Endothelial cell (in vitro differentiated cells): Measurements from ENCODE around the gene MPP1. TPM values are rescaled to one million over a fixed set of nuclear protein-coding genes. Genes with fewer than 3 reads are reported as not detected.

ENCODE experiments used
- DNase-seq: peaks from one replicate; pipeline ENCODE4 v3.0.0; 2021; ENCODE audit warnings: low spot score
- H3K27ac Mint-ChIP-seq: one replicate; pipeline ENCODE4 v1.8.0; 2021; ENCODE audit warnings: mixed read lengths, inconsistent platforms; ENCODE audit not compliant: unreplicated experiment
- H3K27me3 Mint-ChIP-seq: one replicate; pipeline ENCODE4 v1.8.0; 2021; ENCODE audit warnings: mild to moderate bottlenecking, moderate library complexity, mixed read lengths, inconsistent platforms; ENCODE audit not compliant: unreplicated experiment
- H3K36me3 Mint-ChIP-seq: one replicate; pipeline ENCODE4 v1.8.0; 2021; ENCODE audit warnings: mild to moderate bottlenecking, low read depth, mixed read lengths, inconsistent platforms; ENCODE audit not compliant: unreplicated experiment
- H3K4me1 Mint-ChIP-seq: one replicate; pipeline ENCODE4 v1.8.0; 2021; ENCODE audit warnings: mild to moderate bottlenecking, mixed read lengths, inconsistent platforms; ENCODE audit not compliant: unreplicated experiment
- H3K4me3 Mint-ChIP-seq: one replicate; pipeline ENCODE4 v1.8.0; 2021; ENCODE audit warnings: mild to moderate bottlenecking, mixed read lengths, inconsistent platforms; ENCODE audit not compliant: unreplicated experiment
- H3K9me3 Mint-ChIP-seq: one replicate; pipeline ENCODE4 v1.8.0; 2021; ENCODE audit warnings: mixed read lengths, inconsistent platforms; ENCODE audit not compliant: unreplicated experiment
- total RNA-seq: library from RNA; stranded (reverse); fragmentation: NEBNext Ultra II Directional; extraction: Animal tissue kit (Norgen Biotek cat#: 25700); gene quantifications from one replicate; pipeline ENCODE4 v1.2.1, GENCODE V29; 2021; ENCODE audit not compliant: unreplicated experiment
- TF ChIP-seq, protein P1 (sequence below): fragments of 200-600 bp; sonication (generic); IDR thresholded peaks from one replicate; pipeline ENCODE4 v1.5.0; 2021; ENCODE audit warnings: antibody characterized with exemption; ENCODE audit not compliant: unreplicated experiment

Gene MPP1
- total RNA-seq, 1 donor from 2014 or later = 11.3 TPM

GRCh38 chrX:154806837-154807501 is 1.7 kb upstream of the MPP1 start:
- Mint-ChIP-seq H3K27me3 (peaks cover 4% of the 10 kb centered on the region), H3K36me3 (no peaks in the 10 kb centered on the region), H3K9me3 (no peaks in the 10 kb centered on the region), H3K4me3 (no peak overlapping the region), H3K4me1 (peaks cover 5% of the 10 kb centered on the region), H3K27ac (no peak overlapping the region)
- DNase-seq = no peak
- TF ChIP-seq, protein P1, sequence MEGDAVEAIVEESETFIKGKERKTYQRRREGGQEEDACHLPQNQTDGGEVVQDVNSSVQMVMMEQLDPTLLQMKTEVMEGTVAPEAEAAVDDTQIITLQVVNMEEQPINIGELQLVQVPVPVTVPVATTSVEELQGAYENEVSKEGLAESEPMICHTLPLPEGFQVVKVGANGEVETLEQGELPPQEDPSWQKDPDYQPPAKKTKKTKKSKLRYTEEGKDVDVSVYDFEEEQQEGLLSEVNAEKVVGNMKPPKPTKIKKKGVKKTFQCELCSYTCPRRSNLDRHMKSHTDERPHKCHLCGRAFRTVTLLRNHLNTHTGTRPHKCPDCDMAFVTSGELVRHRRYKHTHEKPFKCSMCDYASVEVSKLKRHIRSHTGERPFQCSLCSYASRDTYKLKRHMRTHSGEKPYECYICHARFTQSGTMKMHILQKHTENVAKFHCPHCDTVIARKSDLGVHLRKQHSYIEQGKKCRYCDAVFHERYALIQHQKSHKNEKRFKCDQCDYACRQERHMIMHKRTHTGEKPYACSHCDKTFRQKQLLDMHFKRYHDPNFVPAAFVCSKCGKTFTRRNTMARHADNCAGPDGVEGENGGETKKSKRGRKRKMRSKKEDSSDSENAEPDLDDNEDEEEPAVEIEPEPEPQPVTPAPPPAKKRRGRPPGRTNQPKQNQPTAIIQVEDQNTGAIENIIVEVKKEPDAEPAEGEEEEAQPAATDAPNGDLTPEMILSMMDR = no peak

GRCh38 chrX:154805696-154806091 is 409 bp upstream of the MPP1 start:
- H3K27ac Mint-ChIP-seq = no peak overlapping the region
- H3K9me3 Mint-ChIP-seq = no peaks in the 10 kb centered on the region
- H3K36me3 Mint-ChIP-seq = no peaks in the 10 kb centered on the region
- DNase-seq = no peak
- H3K27me3 Mint-ChIP-seq = peaks cover 4% of the 10 kb centered on the region
- H3K4me3 Mint-ChIP-seq = peak overlapping the region; percentile 80
- H3K4me1 Mint-ChIP-seq = peaks cover 10% of the 10 kb centered on the region
- TF ChIP-seq, protein P1 = no peak

DNA sequence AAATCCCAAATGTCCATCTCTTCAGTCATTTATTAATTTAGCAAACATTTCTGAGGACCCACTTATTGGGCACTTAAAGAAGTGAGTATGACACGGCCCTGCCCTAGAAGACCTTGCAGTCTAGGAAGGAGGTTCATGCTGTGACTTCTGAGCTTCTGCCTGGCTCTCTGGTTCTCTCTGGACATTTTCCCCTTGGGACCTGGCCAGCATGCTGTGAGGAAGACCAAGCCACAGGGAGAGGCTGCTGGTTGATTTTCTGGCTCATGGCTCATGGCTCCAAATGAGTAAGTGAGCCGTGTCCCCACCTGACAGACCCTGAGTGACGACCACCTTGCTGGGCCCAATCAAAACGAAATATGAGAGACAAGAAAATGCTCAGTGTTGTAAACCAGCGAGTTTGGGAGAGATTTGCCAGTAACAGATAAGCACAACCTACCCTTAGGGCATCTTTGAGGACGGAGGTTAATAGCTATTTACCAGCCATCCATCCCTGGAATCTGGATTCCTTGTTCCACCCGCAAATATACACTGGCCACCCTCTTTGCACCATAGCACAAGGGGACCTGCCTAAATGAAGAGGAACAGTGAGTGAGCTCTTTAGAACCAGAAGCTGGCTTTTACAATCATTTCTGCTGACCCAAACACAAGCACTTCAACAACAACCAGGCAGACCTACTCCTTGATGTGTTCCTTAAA is 876 bp downstream of the MPP1 start:
- H3K27me3 Mint-ChIP-seq = peaks cover 4% of the 10 kb centered on the region

DNA sequence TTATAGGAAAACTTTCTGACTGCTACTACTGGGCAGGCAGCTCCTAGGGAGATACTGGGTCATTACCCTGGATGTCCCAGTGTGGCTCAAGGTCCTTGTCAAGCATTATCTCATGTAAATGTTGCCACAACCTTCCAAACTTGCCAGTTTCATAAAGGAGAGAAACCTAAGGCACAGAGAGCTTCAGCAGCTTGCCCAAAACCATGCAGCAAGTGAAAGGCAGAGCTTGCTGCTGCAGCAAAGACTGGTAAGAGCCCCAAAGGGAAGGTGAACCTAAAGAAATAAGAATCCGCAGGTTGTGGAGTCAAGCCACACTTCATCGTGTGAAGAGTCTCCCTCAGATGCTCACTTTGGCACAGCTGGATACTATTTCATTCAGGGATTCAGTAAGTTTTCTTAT is 2.3 kb downstream of the MPP1 start:
- Mint-ChIP-seq H3K4me3 (no peak overlapping the region), H3K36me3 (no peaks in the 10 kb centered on the region), H3K4me1 (peaks cover 26% of the 10 kb centered on the region), H3K9me3 (no peaks in the 10 kb centered on the region), H3K27me3 (peaks cover 4% of the 10 kb centered on the region), H3K27ac (no peak overlapping the region)
- TF ChIP-seq, protein P1 = no peak
- DNase-seq = no peak

More for the DNA sequence above, 876 bp downstream of the MPP1 start:
- peak overlapping the region; percentile 68 for H3K4me3 Mint-ChIP-seq
- H3K4me1 Mint-ChIP-seq = peaks cover 23% of the 10 kb centered on the region
- H3K9me3 Mint-ChIP-seq = no peaks in the 10 kb centered on the region
- H3K27ac Mint-ChIP-seq = no peak overlapping the region
- TF ChIP-seq, protein P1 = no peak
- DNase-seq = no peak
- no peaks in the 10 kb centered on the region for H3K36me3 Mint-ChIP-seq
